DOHH2 (cell line): ENCODE data around the gene NHSL2.

Source experiments
- H3F3A ChIP-seq: fragments of 200-600 bp; sonication (generic), shearing (Covaris generic); 2 replicates; pipeline ENCODE4 v1.6.0; 2016; ENCODE audit warnings: antibody characterized with exemption, mild to moderate bottlenecking; ENCODE audit not compliant: control insufficient read depth, insufficient read depth
- H3K27ac ChIP-seq: fragments of 200-600 bp; sonication (generic); 2 replicates; pipeline ENCODE4 v1.5.1; 2014; ENCODE audit warnings: low read depth, mild to moderate bottlenecking, low read length, moderate library complexity
- H3K27me3 ChIP-seq: fragments of 200-600 bp; sonication (generic); 2 replicates; pipeline ENCODE4 v1.6.1; 2014; ENCODE audit warnings: mild to moderate bottlenecking, low read length, mixed read lengths; ENCODE audit not compliant: control insufficient read depth
- H3K36me3 ChIP-seq: fragments of 200-600 bp; sonication (generic); 2 replicates; pipeline ENCODE4 v1.6.1; 2014; ENCODE audit warnings: mild to moderate bottlenecking, low read length, moderate library complexity, mixed read lengths; ENCODE audit not compliant: control insufficient read depth
- H3K4me1 ChIP-seq: fragments of 200-600 bp; sonication (generic); 2 replicates; pipeline ENCODE4 v1.6.1; 2014; ENCODE audit warnings: mild to moderate bottlenecking, low read length, mixed read lengths; ENCODE audit not compliant: control insufficient read depth
- H3K4me2 ChIP-seq: fragments of 200-600 bp; sonication (generic); 2 replicates; pipeline ENCODE4 v1.6.0; 2014; ENCODE audit warnings: mild to moderate bottlenecking, low read length, moderate library complexity
- H3K4me3 ChIP-seq: fragments of 200-600 bp; sonication (generic); 2 replicates; pipeline ENCODE4 v1.5.1; 2014; ENCODE audit warnings: mild to moderate bottlenecking, low read length, mixed read lengths
- H3K79me2 ChIP-seq: fragments of 200-600 bp; sonication (generic); 2 replicates; pipeline ENCODE4 v1.6.1; 2014; ENCODE audit warnings: mild to moderate bottlenecking, low read length, mixed read lengths; ENCODE audit not compliant: control insufficient read depth
- H3K9me2 ChIP-seq: fragments of 200-600 bp; sonication (generic); replicated peaks from 2 replicates; pipeline ENCODE4 v1.6.1; 2014; ENCODE audit warnings: mild to moderate bottlenecking, low read length, mixed read lengths; ENCODE audit not compliant: control insufficient read depth
- H3K9me3 ChIP-seq: fragments of 200-600 bp; sonication (generic); 2 replicates; pipeline ENCODE4 v1.6.1; 2014; ENCODE audit warnings: antibody characterized with exemption, low read length, mixed read lengths; ENCODE audit not compliant: control insufficient read depth, insufficient read depth
- H4K20me1 ChIP-seq: fragments of 200-600 bp; sonication (generic); 2 replicates; pipeline ENCODE4 v1.6.0; 2014; ENCODE audit warnings: low read depth, mild to moderate bottlenecking, antibody characterized with exemption, low read length, moderate library complexity; ENCODE audit not compliant: control insufficient read depth, insufficient read depth
- CTCF ChIP-seq: fragments of 200-600 bp; sonication (generic); IDR thresholded peaks from one replicate; pipeline ENCODE4 v1.5.1; 2014; ENCODE audit warnings: antibody characterized with exemption, mild to moderate bottlenecking, low read depth, low read length; ENCODE audit not compliant: poor library complexity, severe bottlenecking
- EZH2phosphoT487 ChIP-seq: fragments of 200-600 bp; sonication (generic); IDR thresholded peaks from 2 replicates; pipeline ENCODE4 v1.6.1; 2017; ENCODE audit warnings: borderline replicate concordance, mild to moderate bottlenecking, antibody characterized with exemption, low read length, moderate library complexity, mixed read lengths

The NHSL2 gene

GRCh38 chrX:72009731-72010130 lies 99.1 kb downstream of the NHSL2 start:
- Histone ChIP-seq H3K79me2 (no peaks in the 10 kb centered on the region), H3K4me2 (no peak overlapping the region), H3F3A (no peaks in the 10 kb centered on the region), H3K27me3 (no peaks in the 10 kb centered on the region), H4K20me1 (no peaks in the 10 kb centered on the region), H3K4me1 (no peaks in the 10 kb centered on the region), H3K27ac (no peak overlapping the region), H3K9me3 (no peaks in the 10 kb centered on the region), H3K4me3 (no peak overlapping the region), H3K9me2 (no peaks in the 10 kb centered on the region), H3K36me3 (no peaks in the 10 kb centered on the region)
- TF ChIP-seq CTCF = no peak
- no peak for TF ChIP-seq EZH2phosphoT487

GRCh38 chrX:72011734-72012133 lies 101.1 kb downstream of the NHSL2 start:
- H3K9me2 ChIP-seq = no peaks in the 10 kb centered on the region
- H3F3A ChIP-seq = no peaks in the 10 kb centered on the region
- H3K27me3 ChIP-seq = no peaks in the 10 kb centered on the region
- H4K20me1 ChIP-seq = no peaks in the 10 kb centered on the region
- no peaks in the 10 kb centered on the region for H3K79me2 ChIP-seq
- no peaks in the 10 kb centered on the region for H3K4me1 ChIP-seq
- H3K36me3 ChIP-seq = no peaks in the 10 kb centered on the region
- H3K9me3 ChIP-seq = no peaks in the 10 kb centered on the region
- TF ChIP-seq EZH2phosphoT487 = no peak
- no peak for TF ChIP-seq CTCF
- no peak overlapping the region for H3K4me3 ChIP-seq
- H3K27ac ChIP-seq = no peak overlapping the region
- no peak overlapping the region for H3K4me2 ChIP-seq

GRCh38 chrX:72015383-72015782 lies 104.7 kb downstream of the NHSL2 start:
- Histone ChIP-seq H3K9me2 (no peaks in the 10 kb centered on the region), H3K9me3 (no peaks in the 10 kb centered on the region), H3K4me3 (no peak overlapping the region), H3K4me2 (no peak overlapping the region), H3F3A (no peaks in the 10 kb centered on the region), H3K27me3 (no peaks in the 10 kb centered on the region; the same call in 1 of the 2 replicates), H4K20me1 (no peaks in the 10 kb centered on the region), H3K27ac (no peak overlapping the region), H3K4me1 (no peaks in the 10 kb centered on the region), H3K36me3 (no peaks in the 10 kb centered on the region), H3K79me2 (no peaks in the 10 kb centered on the region)
- no peak for TF ChIP-seq EZH2phosphoT487
- TF ChIP-seq CTCF = no peak
